Measurements from ENCODE around the gene PLCB2. TPM values are rescaled to one million over a fixed set of nuclear protein-coding genes. Genes with fewer than 3 reads are reported as not detected.

The PLCB2 gene
- total RNA-seq, 1 donor from 2014 or later = 9.8 TPM

DNA sequence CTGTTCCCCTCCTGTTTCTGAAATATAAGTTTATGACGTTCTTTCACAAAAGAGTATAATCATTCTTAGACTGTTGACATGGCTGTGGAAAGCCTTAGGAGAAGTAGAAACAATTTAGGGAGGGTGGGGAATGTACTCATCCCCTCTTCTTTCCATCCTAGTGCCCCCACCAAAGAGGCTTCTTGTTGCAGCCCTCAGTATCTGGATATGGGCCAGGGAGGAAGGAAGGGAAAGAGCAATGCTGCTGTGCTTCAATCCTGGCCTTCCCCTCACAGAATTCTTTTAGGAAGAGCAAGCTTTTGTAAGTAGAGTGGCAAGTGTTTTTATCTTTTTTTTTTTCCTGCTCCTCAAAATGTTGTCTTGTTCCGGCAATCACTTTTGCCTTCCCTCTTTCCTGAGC, 17.5 kb upstream of the PLCB2 start:
- no peaks in the 10 kb centered on the region for H3K36me3 Mint-ChIP-seq
- H3K9me3 Mint-ChIP-seq = no peaks in the 10 kb centered on the region
- H3K4me1 Mint-ChIP-seq = peaks cover 69% of the 10 kb centered on the region
- no peak for DNase-seq (ENCODE audit: low spot score in 2 of 2, unreplicated experiment in 2 of 2)
- no peaks in the 10 kb centered on the region for H3K27me3 Mint-ChIP-seq (ENCODE audit: low read depth)
- TF ChIP-seq, protein P1, sequence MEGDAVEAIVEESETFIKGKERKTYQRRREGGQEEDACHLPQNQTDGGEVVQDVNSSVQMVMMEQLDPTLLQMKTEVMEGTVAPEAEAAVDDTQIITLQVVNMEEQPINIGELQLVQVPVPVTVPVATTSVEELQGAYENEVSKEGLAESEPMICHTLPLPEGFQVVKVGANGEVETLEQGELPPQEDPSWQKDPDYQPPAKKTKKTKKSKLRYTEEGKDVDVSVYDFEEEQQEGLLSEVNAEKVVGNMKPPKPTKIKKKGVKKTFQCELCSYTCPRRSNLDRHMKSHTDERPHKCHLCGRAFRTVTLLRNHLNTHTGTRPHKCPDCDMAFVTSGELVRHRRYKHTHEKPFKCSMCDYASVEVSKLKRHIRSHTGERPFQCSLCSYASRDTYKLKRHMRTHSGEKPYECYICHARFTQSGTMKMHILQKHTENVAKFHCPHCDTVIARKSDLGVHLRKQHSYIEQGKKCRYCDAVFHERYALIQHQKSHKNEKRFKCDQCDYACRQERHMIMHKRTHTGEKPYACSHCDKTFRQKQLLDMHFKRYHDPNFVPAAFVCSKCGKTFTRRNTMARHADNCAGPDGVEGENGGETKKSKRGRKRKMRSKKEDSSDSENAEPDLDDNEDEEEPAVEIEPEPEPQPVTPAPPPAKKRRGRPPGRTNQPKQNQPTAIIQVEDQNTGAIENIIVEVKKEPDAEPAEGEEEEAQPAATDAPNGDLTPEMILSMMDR (IDR thresholded peaks at IDR 0.05; ENCODE audit: unreplicated experiment) = no peak
- H3K27ac Mint-ChIP-seq = no peak overlapping the region
- peak overlapping the region; percentile 77 for H3K4me3 Mint-ChIP-seq

DNA sequence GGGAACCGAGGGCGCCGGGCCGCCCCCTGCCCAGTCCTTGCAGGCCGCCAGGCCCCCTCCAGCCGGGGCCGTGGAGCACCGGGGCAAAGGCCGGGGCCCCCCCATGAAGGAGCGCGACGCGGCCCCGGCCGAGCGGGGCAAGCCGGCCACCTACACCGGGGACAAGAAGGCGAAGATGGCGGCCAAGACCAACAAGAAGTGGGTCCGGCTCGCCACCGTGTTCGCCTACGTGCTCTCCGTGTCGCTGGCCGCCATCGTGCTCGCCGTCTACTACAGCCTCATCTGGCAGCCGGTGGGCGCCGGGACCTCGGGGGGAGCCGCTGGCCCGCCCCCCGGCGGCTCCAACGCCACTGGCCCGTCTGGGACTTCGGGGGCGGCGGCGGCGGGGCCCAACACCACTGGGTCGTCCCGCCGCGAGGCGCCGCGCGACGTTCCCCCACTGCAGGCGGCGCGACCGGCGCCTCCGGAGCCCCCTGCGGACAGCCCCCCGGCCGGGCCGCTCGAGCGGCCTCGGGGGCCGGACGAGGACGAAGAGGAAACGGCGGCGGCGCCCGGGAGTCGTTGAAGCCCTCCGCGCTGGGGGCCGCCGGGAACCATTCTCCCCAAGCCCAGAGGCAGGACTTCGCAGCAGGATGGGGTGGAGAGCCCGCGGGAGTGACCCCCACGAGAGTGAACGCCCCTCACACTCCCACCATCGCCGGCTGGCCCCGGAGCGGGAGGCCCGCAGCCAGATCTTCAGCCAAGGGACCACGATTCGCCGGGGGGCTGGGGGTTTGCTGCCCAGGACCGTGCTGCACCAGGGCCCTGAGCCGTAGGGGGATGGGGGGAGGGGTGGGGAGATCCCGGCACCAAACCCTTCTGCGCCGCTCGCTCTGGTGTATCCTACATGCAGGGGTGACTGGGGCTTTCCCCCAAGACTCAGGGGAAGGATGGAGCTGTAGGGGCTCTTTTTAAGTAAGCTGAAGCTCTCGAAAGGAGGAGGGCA, 16.5 kb upstream of the PLCB2 start:
- Mint-ChIP-seq H3K4me3 (peak overlapping the region; percentile 77), H3K36me3 (no peaks in the 10 kb centered on the region), H3K4me1 (peaks cover 62% of the 10 kb centered on the region), H3K27ac (no peak overlapping the region), H3K9me3 (no peaks in the 10 kb centered on the region), H3K27me3 (ENCODE audit: low read depth) (no peaks in the 10 kb centered on the region)
- DNase-seq (ENCODE audit: low spot score in 2 of 2, unreplicated experiment in 2 of 2) = no peak
- TF ChIP-seq, protein P1 (IDR thresholded peaks at IDR 0.05; ENCODE audit: unreplicated experiment) = no peak

DNA sequence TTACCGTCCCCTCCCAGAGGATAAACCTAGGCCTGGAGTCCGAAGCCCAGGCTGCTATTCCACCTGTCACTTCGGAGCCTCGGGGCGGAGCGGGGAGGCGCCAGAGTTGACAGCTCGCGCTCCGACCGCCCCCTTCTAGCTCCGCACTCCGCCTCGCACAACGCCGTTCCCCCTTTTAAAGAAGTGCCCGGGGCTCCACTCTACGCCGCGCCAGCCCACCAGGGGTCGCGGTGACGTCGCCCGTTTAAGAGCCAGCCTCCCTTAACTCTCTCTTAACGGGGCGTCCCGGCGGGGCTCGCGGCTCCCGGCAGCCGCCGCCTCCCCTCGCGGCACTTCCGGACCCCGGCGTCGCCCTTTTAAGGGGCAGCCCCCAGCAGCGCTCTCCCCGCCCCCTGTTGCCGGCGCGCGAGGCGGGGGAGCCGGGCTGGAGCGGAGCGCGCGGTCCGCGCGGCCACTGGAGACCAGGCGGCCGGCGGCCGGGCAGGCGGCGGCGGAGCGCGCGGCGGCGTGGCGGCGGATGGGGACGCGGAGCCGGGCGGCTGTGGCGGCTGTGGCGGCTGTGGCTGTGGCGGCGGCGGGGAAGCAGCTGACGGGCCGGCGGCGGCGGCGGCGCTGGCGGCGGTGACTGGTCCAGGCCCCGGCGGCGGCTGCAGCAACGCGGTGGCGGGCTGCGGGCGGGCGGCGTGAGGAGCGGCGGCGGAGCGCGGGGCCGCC, 15.7 kb upstream of the PLCB2 start, which contains the start of gene INAFM2:
INAFM2 (plus strand) TSS at position 454 of the 714 bp plus-strand sequence. CDS start 364 bp downstream, outside the sequence.
- no peaks in the 10 kb centered on the region for H3K36me3 Mint-ChIP-seq
- TF ChIP-seq, protein P1 (IDR thresholded peaks at IDR 0.05; ENCODE audit: unreplicated experiment) = peak; percentile 76
- H3K27ac Mint-ChIP-seq = peak within 1 kb of the TSS; percentile 91
- no peaks in the 10 kb centered on the region for H3K27me3 Mint-ChIP-seq (ENCODE audit: low read depth)
- no peaks in the 10 kb centered on the region for H3K9me3 Mint-ChIP-seq
- H3K4me1 Mint-ChIP-seq = peaks cover 55% of the 10 kb centered on the region
- peak; percentile 89 to 93 for DNase-seq (ENCODE audit: low spot score in 2 of 2, unreplicated experiment in 2 of 2)
- H3K4me3 Mint-ChIP-seq = peak within 1 kb of the TSS; percentile 77

DNA sequence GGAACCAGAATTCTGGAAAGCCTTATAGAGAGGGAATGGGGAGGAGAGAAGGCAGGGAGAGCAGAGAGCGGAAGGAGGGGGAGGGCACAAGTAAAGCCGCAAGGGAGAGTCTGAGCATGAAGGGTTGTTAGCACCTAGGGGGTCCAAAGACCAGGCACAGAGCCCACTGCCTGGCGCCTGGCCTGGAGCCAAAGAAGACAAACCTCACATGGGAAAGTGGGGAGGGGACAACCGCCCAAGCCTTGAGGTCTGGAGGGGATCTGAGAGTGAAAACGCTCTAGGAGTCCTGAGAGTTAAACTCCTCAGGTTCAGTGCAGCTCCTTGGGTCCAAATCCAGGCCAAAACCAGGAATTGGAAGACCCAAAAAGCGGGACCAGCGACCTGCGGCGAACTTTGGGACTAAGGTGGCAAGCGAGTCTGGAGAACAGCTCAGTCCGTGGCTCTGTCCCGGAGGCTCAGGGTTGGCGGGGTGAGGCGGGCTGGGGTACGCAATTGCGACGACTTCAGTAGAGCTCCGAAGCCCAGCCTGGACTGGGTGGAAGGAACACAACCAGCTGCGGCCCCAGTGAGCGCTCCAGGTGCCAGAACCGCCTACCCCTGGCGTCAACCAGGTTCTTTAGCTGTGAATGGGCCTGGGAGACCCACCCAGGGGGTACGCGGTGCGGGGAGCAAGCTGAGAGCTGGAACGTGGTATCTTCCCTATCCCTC, 14.9 kb upstream of the PLCB2 start:
- H3K4me1 Mint-ChIP-seq = peaks cover 47% of the 10 kb centered on the region
- no peak for DNase-seq (ENCODE audit: low spot score in 2 of 2, unreplicated experiment in 2 of 2)
- H3K4me3 Mint-ChIP-seq = peak overlapping the region; percentile 66
- H3K36me3 Mint-ChIP-seq = no peaks in the 10 kb centered on the region
- no peaks in the 10 kb centered on the region for H3K9me3 Mint-ChIP-seq
- peak overlapping the region; percentile 91 for H3K27ac Mint-ChIP-seq
- TF ChIP-seq, protein P1 (IDR thresholded peaks at IDR 0.05; ENCODE audit: unreplicated experiment) = no peak
- H3K27me3 Mint-ChIP-seq (ENCODE audit: low read depth) = no peaks in the 10 kb centered on the region

DNA sequence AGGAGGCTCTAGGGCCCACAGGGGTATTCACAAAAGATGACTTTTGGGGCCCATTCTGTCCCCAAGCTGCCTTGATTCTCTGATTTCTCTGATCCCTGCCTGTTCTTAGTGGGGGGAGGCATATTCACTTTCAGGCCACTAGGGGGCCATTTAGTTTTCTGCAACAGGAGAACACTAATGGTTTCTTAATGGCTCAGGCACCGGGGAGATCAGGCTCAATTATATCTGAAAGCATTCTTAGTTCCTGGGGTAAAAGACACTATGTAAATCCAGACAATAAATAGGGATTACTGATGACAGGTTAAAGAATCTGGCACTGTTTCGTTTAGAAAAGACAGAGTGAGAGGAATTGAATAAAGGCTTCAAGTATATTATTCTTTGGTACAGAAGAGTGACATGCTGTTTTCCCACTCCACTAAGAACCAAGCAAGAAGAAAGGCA, 13.2 kb upstream of the PLCB2 start:
- H3K27ac Mint-ChIP-seq = peak overlapping the region; percentile 54
- H3K9me3 Mint-ChIP-seq = no peaks in the 10 kb centered on the region
- no peak overlapping the region for H3K4me3 Mint-ChIP-seq
- H3K36me3 Mint-ChIP-seq = no peaks in the 10 kb centered on the region
- H3K4me1 Mint-ChIP-seq = peaks cover 34% of the 10 kb centered on the region
- H3K27me3 Mint-ChIP-seq (ENCODE audit: low read depth) = peaks cover 2% of the 10 kb centered on the region
- DNase-seq (ENCODE audit: low spot score in 2 of 2, unreplicated experiment in 2 of 2) = no peak
- TF ChIP-seq, protein P1 (IDR thresholded peaks at IDR 0.05; ENCODE audit: unreplicated experiment) = peak; percentile 85

All from mesothelial cell of epicardium (in vitro differentiated cells).